Left forelimb (tissue), 1 donor: ENCODE measurements around the gene KRTDAP.
"Not testable (repeated sequence)": the region's sequence is repeated elsewhere in the genome, so short reads cannot be mapped to it uniquely, and the experiment has no call there.

Source experiments
- DNase-seq: peaks from one replicate; pipeline ENCODE4 v3.0.0-alpha.2; 2018; ENCODE audit warnings: low spot score

KRTDAP gene

DNA sequence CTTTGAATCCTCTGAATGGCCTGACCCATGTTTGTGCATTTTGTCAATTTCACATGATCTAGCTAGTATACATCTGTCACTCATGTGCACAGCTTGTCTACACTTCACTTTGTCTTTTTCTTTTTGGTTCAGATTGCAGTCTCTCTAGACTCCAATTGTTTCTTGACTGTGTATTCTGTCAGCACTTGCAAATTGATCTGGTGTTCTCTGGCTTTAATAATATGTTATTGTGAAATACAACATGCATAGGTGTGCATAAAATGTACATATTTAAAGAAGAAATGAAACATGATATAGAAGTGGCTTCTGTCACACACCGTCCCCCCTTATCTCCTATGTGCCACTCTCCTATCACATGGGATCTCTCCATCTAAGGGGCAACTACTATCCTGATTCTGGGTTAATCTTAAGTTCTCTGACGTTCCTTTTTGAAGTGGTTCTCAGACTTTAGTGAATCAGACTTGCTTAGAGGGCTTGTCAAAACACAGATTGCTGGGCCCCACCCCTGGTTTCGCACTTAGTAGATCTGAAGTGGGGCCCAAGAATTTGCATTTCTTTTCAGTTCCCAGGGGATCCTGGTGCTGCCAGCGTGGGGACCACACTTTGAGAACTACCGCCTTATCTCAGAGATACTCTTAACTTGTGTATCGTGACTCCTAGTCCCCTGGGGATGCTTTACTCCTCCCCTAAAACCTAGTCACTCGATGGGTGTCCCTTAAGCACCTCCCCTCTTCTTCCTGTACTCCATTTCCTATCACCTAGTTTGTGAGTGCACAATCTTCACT lies 5.8 kb downstream of the KRTDAP start:
- DNase-seq: no peak

DNA sequence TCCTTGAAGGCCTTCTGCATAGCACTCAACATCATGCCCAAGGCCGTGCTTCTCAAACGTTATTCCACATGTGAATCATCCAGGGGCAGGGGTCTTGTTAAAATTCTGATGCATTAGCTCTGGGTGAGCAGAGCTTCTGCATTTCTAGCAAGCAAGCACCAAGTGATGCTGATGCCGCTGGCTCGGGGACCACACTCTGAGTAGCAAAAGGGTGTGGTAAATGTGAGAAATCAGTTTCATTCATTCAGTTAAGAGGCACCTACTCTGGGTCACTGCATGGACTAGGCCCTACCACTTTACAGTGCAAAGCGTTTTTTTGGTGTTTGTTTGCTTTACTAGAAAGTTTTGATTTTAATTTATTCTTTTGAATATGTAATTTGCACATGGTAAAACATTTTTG lies 7.2 kb downstream of the KRTDAP start:
- DNase-seq: no peak

DNA sequence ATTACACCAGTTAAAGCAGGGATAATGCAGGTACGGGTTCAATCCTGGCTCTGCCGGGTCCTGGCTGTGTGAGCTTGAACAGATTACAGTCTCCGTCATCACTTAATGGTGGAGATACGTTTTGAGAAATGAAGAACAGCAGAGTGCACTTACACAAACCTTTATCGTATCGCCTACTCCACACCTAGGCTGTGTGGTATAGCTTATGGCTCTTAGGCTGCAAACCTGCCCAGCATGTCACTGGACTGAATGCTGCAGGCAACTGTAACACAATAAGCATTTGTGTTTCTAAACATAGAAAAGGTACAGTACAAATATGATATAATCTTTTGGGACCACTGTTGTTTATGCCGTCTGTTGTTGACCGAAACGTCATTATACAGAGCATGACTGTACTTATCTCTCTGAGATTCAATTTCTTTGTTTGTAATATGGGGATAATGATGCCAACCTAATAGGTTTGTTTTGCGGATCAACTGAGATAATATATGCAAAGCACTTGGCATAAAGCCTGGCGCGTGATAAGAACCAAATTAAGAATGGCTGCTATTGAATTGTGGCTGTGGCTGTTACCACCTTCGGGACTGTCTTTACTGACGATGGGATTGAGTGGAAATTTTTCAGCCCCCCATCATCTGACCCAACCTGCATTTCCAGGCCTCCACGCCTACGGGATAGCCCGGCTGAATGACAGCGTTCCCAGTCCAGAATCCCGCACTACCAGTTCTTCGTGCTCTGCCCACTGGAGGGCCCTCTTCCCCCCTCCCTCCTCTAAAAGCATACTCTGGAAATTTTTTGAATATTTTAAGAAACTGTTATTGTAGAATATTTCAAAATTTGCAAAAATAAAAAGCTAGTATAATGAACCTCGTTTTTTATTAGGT lies 11.2 kb downstream of the KRTDAP start:
- no peak for DNase-seq

DNA sequence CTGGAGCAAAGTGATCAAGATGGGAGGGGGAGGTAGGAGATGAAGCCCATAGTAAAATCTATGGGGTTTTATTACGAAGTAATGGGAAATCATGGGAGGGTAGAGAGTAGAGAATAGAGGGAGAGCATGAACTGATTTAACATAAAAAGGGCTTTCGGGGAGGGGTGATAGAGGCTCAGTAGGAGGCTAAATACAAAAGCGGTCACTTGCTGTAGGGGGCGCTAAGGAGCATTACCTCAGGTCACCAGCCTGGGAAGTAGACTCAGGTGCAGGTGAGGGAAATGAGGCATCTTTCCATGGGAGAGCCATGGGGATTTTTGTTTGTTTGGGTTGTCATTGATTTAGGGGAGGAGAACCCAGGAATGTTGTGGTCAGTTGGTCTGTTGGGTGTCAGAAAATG lies 14.1 kb downstream of the KRTDAP start:
- no peak for DNase-seq

DNA sequence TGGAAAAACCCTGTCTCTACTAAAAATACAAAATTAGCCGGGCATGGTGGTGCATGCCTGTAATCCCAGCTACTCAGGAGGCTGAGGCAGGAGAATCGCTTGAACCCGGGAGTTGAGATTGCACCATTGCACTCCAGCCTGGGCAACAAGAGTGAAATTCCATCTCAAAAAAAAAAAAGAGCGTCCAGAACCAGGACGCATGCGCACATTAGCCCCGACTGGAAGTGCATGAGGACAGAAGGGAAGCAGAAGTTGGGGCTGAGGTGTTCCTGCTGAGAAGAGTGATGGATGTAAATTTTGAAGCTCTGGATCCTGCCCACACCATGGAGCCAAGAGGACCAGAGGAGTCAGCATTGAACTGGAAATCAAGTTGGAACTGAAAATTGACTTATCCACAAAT lies 15.7 kb downstream of the KRTDAP start:
- DNase-seq: not testable (repeated sequence)

DNA sequence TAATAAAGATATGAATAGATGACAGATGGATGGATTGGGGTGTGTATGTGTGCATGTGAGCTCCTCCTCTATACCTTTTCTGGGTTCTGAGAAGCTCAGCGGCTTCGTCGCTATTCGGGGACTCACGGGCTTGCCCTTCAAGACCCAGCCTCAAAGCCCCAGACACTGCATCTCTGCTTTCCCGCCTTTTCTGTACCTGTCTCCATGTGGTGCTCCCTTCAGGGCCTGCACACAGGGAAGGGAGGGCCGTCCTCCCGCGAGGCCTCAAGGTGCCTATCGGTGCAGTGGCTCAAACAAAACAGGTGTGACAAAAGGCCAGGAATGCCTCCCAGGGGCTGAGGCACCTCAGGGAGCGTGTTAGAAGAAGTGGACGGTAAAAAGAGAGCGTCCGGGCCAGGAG lies 16.2 kb downstream of the KRTDAP start:
- no peak for DNase-seq

DNA sequence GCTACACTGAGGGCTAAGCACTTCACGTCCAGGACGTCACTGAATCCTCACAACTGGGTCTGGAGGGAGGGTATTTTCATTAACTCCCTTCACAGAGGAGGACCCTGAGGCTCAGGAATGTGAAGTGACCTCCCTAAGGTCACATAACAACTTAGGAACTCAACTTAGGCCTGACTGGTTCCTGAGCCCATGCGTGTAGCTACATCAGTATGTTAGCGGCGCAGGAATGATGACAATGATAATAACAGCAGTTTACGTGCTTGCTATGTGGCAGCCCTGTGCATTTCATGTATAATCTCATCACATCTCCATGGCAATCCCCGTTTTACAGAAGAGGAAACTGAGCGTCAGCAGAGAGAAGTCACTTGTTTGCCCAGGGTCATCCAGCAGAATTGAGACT lies 18.3 kb downstream of the KRTDAP start:
- DNase-seq: no peak

DNA sequence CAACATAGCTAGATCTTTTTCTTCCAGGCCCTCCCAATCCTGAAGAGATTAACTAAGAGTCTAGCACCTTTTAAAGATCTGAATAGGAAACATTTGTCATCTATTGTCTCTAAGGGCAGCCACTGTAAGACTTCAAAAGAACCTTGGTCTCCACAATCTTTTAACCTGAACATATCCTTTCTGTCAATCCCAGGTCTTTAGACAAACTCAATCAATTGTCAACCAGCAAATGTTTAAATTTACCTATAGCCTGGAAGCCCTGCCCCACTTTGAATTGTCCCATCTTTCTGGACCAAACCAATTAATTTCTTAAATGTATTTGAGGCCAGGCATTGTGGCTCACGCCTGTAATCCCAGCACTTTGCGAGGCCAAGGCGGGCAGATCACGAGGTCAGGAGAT lies 19.2 kb downstream of the KRTDAP start:
- not testable (repeated sequence) for DNase-seq

DNA sequence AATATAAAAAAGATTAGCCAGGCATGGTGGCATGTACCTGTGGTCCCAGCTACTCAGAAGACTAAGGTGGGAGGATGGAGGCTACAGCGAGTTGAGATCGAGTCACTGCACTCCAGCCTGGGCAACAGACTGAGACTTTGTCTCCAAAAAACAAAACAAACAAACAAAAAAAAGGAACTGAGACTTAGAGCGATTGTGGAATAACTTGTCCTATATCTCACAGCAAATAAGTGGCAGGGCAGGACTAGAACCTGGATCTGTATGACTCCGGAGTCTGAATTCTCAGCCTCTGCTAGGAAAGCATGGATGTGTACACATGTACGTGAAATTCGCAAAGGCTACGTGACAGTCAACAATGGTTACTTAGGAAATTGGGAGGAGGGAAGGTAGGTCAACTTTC lies 20.1 kb downstream of the KRTDAP start:
- DNase-seq: no peak

DNA sequence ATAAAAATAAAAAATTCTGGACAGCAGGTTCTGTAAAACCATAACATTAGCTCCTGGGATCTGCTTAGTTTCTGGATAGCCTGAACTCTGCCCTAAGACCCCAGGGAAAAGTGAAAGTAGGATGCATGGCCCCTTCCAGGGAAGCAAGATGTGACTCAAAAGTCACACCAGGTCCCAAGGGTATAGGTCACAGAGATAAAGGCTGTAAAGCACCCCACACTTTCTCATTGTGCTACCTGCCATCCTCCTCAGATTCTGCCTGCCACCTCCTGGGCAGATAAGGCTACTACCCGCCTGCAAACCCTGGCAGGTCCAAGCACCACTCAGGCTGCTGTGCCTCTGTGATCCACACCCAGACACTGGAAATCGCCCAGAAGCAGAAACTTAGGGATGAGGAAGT lies 21.6 kb downstream of the KRTDAP start:
- no peak for DNase-seq

DNA sequence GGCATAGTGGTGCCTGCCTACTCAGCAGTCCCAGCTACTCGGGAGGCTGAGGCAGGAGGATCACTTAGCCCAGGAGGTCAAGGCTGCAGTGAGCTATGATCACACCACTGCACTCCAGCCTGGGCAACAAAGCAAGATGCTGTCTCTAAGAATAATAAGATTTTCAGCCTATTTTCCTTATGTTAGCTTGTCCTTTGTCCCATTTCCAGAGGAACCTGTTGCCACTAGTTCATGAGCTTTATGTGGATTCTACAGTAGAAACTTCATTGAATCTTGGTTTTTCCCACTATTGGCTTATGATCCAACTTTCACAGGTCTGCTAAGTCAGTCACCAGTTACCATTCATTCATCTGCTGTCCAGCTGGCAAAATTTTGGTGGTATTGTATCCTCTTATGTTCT lies 24.0 kb downstream of the KRTDAP start:
- no peak for DNase-seq

DNA sequence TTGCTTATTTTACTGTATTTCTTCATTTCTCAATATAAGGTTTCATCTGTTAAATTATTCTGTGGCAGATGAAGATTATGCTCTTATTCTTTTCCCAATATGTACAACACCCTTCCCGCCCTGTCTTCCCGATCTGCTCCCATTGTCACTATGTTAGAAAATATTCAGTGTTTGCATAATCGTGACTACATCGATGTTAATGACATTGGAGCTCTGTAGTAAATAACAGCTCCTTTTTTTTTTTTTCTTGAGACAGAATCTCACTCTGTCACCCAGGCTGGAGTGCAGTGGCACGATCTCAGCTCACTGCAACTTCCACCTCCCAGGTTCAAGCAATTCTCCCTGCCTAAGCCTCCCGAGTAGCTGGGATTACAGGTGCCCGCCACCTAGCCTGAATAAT lies 27.3 kb downstream of the KRTDAP start:
- not testable (repeated sequence) for DNase-seq

DNA sequence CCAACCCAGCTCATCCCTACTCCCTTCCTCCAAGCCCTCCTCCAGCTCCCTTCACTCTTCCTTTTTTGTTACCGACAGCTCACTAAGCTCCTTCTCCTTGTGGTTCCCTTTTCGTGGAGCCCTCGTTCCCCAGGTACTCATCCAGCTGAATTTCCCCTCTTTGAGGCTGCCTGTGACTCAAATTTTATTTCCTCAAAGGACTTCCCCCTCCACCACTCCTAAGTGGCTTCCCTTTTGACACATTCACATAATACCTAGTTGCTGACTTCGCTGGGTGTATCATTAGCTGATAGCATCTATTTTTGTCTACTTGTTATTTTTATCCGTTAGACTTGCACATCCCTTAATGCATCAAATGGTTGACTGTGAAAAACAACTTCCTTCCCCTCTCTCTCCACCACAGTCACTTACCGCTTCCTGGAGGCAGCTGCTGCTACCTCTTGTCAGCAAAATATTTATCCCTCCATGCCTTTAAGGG lies 27.7 kb downstream of the KRTDAP start:
- no peak for DNase-seq

DNA sequence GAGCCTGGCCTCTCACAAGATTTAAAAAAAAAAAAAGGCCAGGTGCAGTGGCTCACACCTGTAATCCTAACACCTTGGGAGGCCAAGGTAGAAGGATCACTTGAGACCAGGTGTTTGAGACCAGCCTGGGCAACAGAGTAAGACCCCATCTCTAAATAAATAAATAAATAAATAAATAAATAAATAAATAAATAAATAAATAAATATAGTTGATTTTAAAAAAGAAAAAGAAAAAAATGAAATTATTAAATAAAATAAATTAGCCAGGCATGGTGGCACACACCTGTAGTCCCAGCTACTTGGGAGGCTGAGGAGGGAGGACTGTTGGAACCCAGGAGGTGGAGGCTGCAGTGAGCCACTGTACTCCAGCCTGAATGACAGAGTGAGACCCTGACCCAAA lies 28.5 kb downstream of the KRTDAP start:
- DNase-seq: not testable (repeated sequence)

DNA sequence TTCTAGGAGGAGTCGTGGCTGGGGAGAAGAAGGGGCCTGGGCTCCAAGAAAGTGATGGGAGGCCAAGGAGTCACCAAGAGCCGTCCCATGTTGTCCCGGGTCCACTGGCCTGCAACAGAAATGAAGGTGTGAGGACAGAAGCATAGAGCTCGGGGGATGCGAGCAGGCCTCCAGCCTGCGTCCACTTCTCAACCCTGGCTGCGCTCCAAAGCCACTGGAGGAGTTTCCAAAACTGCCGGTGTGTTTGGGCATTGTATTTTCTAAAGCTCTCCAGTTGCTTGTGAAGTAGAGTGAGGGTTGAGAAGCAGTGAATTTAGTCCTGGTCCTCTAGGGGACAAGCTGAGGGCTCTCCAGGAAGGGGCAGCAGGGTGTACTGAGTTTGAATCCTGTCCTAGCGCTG lies 29.2 kb downstream of the KRTDAP start:
- DNase-seq: no peak

DNA sequence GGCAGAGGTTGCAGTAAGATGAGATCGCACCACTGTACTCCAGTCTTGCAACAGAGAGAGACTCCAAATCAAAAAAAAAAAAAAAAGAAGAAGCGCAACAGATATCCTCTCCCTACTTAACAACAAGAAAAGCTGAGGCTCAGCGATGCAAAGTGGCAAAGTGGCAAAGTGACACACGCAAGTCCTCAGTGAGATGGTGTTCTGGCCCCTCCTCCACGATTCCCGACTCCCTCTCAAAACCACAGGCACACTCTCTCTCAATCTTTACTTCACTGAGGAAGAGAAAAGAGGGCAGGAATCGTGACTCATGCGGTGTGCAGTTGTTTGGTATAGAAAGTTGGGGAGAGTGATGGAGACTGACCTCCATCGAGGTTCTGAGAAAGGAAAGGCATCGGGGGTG lies 29.7 kb downstream of the KRTDAP start:
- no peak for DNase-seq

DNA sequence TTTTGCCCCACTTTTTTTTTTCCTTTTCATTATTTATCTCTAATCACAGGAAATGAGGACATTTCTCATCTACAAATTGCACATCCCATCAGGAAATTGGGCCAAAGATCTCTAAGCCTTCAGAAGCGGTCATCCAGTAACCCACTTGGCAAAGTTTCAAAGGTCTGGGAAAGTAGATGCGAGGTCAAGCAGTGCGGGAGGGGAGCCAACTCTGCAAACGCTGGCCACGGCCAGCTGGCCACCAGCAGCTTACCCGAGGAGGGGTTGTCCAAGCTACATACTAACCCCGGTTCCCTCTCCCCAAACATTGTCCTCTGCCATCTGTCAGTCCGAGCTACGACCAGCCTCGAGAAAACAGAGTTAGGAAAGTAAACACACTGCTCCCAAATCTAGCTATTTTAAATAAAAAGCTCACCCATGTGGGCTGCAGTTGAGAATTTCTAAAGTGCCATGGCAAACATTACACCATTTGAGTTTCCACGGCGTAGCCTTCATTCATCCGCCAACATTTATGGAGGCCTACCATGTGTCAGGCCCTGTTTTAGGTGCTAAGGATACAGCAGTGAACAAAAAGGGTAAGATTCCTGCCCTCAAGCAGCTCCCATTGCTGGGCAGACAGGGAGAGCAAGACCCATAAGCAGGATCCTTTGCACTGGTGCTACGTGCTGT lies 30.7 kb downstream of the KRTDAP start:
- no peak for DNase-seq

DNA sequence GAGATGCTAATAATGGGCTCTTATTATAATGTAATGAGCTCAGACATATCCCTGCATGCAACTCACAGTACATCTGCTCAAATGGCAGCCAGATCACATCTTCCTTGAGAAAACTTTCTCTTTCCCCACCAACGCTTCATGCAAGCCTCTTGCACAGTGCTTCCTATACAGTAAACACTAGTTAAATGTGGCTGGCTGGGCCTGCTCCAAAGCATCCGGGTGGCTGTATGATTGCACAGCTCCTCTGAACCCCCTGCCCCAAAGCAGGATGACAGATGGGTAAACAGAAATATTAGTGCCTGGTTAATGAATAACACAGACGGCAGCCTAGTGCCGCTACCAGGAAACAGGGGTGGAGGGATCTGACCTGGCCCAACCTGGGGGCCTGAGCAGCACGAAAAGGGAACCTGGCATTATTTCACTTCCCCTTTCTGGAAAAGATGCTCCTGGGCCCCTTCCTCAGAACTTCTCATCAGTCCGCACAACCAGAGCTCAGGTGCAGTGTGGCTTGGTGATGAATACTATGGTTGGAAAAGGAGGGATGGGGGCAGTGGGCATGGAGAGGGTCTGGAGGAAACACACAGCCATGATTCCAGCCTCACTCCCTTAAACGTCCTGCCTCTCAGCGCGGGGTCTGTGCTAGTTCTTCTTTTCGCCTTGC lies 31.4 kb downstream of the KRTDAP start:
- DNase-seq: no peak

DNA sequence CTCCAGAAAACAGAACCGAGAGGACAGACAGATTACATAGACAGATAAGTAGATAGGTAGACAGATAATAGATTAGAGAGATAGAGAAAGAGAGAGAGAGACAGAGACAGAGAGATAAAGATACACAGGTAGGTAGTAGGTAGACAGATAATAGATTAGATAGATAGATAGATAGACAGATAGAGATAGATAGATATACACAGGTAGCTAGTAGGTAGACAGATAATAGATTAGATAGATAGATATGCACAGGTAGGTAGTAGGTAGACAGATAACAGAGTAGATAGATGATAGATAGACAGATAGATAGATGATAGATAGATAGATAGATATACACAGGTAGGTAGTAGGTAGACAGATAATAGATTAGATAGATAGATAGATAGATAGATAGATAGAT lies 32.1 kb downstream of the KRTDAP start:
- DNase-seq: no peak

DNA sequence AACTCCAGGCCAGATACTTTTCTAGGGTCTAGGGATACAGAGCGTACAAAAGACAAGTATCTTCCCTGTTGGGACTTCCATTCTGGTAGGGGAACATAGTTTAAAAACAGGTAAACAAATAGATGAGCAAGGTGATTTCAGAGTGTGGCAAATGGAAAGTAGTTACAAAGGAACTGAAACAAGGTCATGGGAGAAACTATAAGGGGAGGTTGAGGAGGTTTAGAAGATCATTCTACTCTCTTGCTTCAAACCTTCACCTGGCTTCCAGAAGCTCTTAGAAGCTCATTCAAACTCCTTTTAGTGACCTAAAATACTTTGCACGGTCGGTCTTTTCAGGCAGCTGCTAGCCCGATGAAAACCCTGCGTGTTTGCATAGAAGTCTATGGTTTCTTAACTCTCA lies 33.1 kb downstream of the KRTDAP start:
- DNase-seq: no peak

DNA sequence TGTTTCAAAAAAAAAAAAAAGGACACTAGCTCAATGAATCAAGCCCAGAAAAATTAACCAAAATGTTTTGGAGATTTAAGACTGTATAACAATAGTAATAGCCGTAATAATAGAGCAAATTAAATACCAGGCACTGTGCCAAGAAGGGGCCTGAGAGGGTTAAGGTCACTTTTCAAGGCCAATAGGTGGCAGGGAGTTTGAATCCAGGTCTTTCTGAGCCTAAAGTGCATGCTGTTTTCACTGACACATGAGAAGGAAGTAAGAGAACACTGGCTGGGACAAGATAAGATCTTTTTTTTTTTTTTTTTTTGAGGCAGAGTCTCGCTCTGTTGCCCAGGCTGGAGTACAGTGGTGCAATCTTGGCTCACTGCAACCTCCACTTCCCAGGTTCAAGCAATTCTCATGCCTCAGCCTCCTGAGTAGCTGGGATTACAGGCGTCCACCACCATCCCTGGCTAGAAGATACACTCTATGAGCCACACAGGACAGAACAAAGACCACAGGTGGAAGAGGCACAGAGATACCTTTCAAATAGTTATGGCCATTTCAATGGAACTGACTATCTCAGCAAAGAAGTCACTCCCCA lies 34.6 kb downstream of the KRTDAP start:
- DNase-seq: no peak

DNA sequence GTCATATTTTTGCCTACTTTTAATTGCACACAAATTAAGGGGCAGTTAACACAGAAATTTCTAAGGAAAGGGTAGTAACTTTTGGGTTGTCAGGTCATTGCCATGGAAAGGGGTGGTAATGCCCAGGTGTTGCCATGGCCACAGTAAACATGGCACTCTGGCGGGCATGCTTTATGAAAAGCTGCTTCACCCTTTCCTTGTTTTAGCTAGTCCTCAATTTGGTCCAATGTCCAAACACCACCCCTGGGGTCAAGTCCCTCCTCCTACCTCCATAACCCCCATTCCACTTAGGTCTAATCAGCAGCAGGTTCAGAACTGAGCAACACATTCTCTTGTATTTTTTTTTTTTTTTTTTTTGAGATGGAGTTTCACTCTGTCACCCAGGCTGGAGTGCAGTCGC lies 35.6 kb downstream of the KRTDAP start:
- no peak for DNase-seq
